Neutrophil (primary cell): ENCODE results near the gene ZBTB18.

Source experiments
- H3K27ac ChIP-seq: fragments of 200-600 bp; sonication (generic); 2 replicates; pipeline ENCODE4 v1.5.1; 2016; ENCODE audit warnings: mild to moderate bottlenecking, moderate library complexity
- H3K27me3 ChIP-seq: fragments of 200-600 bp; sonication (generic); 2 replicates; pipeline ENCODE4 v1.6.0; 2016; ENCODE audit warnings: mild to moderate bottlenecking
- H3K36me3 ChIP-seq: fragments of 200-600 bp; sonication (generic); 2 replicates; pipeline ENCODE4 v1.5.1; 2017
- H3K4me1 ChIP-seq, 2 experiments: fragments of 200-600 bp in 1 of 2; sonication (generic) in 1 of 2; 1 replicate in 1 of 2; 2 replicates in 1 of 2; pipeline versions ENCODE4 v1.5.1 to v1.6.1; 2013 to 2016; ENCODE audit warnings: low read depth in 1 of 2, low read length in 1 of 2, mild to moderate bottlenecking in 1 of 2, moderate library complexity in 1 of 2; ENCODE audit not compliant: control insufficient read depth in 1 of 2, insufficient read depth in 1 of 2
- H3K4me3 ChIP-seq, 2 experiments: fragments of 200-600 bp in 1 of 2; sonication (generic) in 1 of 2; 1 replicate in 1 of 2; 2 replicates in 1 of 2; pipeline ENCODE4 v1.5.1; 2013 to 2016; ENCODE audit warnings: low read depth in 1 of 2, low read length in 1 of 2, mild to moderate bottlenecking in 1 of 2, moderate library complexity in 1 of 2
- H3K9me3 ChIP-seq: fragments of 200-600 bp; sonication (generic); 2 replicates; pipeline ENCODE4 v1.5.1; 2016
- CTCF ChIP-seq: fragments of 200-600 bp; sonication (generic); IDR thresholded peaks from 2 replicates; pipeline ENCODE4 v1.5.1; 2016; ENCODE audit warnings: antibody characterized with exemption

Gene ZBTB18

DNA sequence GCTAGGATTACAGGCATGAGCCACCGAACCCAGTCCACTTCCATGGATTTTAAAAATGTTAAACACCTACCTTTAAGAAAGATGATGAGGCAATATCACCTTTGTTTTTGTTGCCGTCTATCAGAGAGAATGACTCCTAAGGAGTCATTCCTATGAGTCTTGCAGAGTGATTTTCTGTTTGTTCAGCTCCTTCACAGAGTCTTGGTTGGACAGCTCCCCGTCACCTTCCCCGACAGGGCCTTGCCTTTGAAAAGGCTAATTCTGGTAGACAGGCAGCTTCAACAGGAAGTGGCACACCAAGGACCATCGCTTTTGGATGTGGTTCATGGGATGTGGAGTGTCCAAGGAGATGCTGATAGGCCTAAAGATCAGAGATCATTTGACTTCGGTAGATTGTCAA, 17.5 kb downstream of the ZBTB18 start:
- TF ChIP-seq CTCF: no peak
- Histone ChIP-seq H3K4me3 (no peak overlapping the region), H3K36me3 (no peaks in the 10 kb centered on the region), H3K9me3 (no peaks in the 10 kb centered on the region), H3K27me3 (peaks cover 1% of the 10 kb centered on the region), H3K27ac (no peak overlapping the region), H3K4me1 (no peaks in the 10 kb centered on the region)

DNA sequence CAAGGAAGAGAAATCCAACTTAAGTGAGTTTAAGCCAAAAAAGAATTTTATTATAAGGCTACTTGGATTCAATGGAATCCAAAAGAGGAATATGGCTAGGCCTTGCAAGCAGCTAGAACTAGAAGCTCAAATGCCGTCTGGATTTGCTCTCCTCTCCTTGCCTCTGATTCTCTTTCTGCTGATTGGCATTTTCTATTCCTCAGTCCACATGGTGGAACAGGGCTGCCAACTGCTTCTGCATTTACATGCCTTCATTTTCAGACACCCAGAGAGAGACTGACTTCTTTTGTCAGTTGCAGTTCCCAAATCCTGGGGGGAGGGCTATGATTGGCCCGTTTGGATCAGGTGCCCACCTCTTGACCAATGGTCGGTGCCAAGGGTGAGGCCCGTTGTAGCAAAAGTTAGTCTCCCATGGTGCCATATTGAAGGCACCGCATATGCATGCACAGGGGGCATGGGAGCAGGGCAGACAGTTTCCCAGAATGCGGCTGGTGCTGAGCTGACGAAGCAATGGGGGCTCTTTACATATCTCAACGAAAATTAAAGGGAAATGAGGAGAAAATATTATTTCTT, 18.3 kb downstream of the ZBTB18 start:
- Histone ChIP-seq H3K4me3 (no peak overlapping the region), H3K27ac (no peak overlapping the region), H3K9me3 (no peaks in the 10 kb centered on the region), H3K27me3 (peaks cover 9% of the 10 kb centered on the region), H3K36me3 (no peaks in the 10 kb centered on the region), H3K4me1 (no peaks in the 10 kb centered on the region)
- no peak for TF ChIP-seq CTCF

GRCh38 chr1:244074559-244075171, 23.6 kb downstream of the ZBTB18 start:
- Histone ChIP-seq H3K4me3 (no peak overlapping the region), H3K9me3 (no peaks in the 10 kb centered on the region), H3K27ac (no peak overlapping the region), H3K36me3 (no peaks in the 10 kb centered on the region), H3K4me1 (no peaks in the 10 kb centered on the region), H3K27me3 (peaks cover 48% of the 10 kb centered on the region)
- TF ChIP-seq CTCF: no peak

- Histone ChIP-seq H3K4me3 (no peak overlapping the region), H3K36me3 (no peaks in the 10 kb centered on the region), H3K27ac (no peak overlapping the region), H3K4me1 (no peaks in the 10 kb centered on the region), H3K27me3 (peaks cover 48% of the 10 kb centered on the region), H3K9me3 (no peaks in the 10 kb centered on the region)
- TF ChIP-seq CTCF: no peak
Measured at GRCh38 chr1:244075247-244075722, 24.2 kb downstream of the ZBTB18 start.

DNA sequence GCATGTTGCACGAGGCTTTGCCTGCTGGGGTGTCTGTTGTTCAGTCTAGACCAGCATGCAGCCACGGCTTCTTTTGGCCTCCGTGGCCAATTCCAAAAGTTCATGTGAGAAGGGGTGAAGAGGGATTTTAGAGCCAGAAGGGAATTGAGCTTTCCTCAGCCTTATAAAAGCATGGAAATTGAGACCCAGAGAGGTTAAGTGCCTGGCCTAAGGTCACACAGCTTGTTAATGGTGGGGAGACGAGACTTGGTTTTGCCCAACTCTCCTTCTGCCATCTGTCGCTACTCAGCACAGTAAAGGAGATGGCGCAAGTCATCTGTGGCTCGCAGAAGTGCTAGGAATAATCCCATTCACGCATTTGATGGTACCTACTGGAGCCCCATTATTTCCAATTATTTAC, 25.7 kb downstream of the ZBTB18 start:
- Histone ChIP-seq H3K36me3 (no peaks in the 10 kb centered on the region), H3K27me3 (peaks cover 49% of the 10 kb centered on the region), H3K4me3 (no peak overlapping the region), H3K9me3 (no peaks in the 10 kb centered on the region), H3K4me1 (no peaks in the 10 kb centered on the region), H3K27ac (no peak overlapping the region)
- TF ChIP-seq CTCF: no peak
